HEK293T (cell line): ENCODE data around the gene RASL10A.

Source experiments
- BHLHE40 ChIP-seq: fragments of 450-650 bp; IDR thresholded peaks from 2 replicates; pipeline ENCODE4 v1.6.1; 2016; ENCODE audit warnings: mild to moderate bottlenecking, moderate library complexity, borderline replicate concordance
- ELF4 ChIP-seq: fragments of 450-650 bp; IDR thresholded peaks from 2 replicates; pipeline ENCODE4 v1.6.1; 2017; ENCODE audit warnings: antibody characterized with exemption
- FOXK2 ChIP-seq: fragments of 450-650 bp; IDR thresholded peaks from 2 replicates; pipeline ENCODE4 v1.6.1; 2016; ENCODE audit warnings: mild to moderate bottlenecking
- FOXM1 ChIP-seq: fragments of 450-650 bp; IDR thresholded peaks from 2 replicates; pipeline ENCODE4 v1.6.1; 2017; ENCODE audit warnings: mild to moderate bottlenecking, borderline replicate concordance
- HDGF ChIP-seq: fragments of 450-650 bp; IDR thresholded peaks from 2 replicates; pipeline ENCODE4 v1.6.1; 2017; ENCODE audit warnings: antibody characterized with exemption, borderline replicate concordance
- L3MBTL2 ChIP-seq: fragments of 450-650 bp; conservative IDR thresholded peaks from 2 replicates; pipeline ENCODE4 v1.6.1; 2016; ENCODE audit warnings: mild to moderate bottlenecking
- NFRKB ChIP-seq: fragments of 450-650 bp; IDR thresholded peaks from 2 replicates; pipeline ENCODE4 v1.6.1; 2016; ENCODE audit warnings: mild to moderate bottlenecking, moderate library complexity
- SP1 ChIP-seq: fragments of 450-650 bp; IDR thresholded peaks from 2 replicates; pipeline ENCODE4 v1.6.1; 2017
- SUZ12 ChIP-seq: fragments of 450-650 bp; IDR thresholded peaks from 2 replicates; pipeline ENCODE4 v1.6.1; 2016; ENCODE audit warnings: mild to moderate bottlenecking
- TARDBP ChIP-seq: fragments of 450-650 bp; IDR thresholded peaks from 2 replicates; pipeline ENCODE4 v1.6.1; 2016
- ZNF384 ChIP-seq: fragments of 450-650 bp; IDR thresholded peaks from 2 replicates; pipeline ENCODE4 v1.6.1; 2016

DNA sequence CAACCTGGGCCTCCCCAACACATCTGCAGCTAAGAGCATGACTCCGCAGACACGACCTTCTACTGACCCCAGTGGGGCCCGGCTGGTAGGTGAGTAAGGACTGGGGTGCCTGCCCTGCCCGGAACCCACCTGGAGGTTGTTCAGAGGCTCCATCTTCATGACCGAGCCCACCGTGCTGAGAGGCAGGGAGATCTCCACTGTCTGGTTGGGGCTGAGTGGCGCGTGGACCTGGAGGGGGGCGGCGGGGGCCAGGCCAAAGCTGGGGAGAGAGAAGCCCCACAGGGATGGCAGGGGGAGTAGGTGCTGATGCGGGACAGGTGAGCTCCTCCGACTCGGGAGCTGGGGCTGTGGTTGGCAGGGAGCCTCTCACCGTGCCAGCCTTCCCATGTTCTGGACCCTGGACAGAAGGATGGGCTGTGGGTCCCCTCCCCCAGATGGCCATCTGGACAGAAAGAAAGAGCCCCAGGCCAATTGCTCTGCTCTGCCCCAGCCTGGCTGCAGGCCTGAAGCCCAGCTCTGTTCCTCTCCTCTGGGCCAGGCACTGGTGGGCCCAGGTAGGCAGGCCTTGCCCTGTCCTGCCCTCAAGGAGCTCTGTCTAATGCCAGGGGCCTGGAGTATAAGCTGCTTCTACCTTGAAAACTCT, 16.3 kb upstream of the RASL10A start:
- no peak for TF ChIP-seq SP1
- no peak for TF ChIP-seq SUZ12
- TF ChIP-seq NFRKB: no peak
- no peak for TF ChIP-seq ELF4
- TF ChIP-seq TARDBP: no peak
- TF ChIP-seq L3MBTL2: no peak
- no peak for TF ChIP-seq FOXK2
- no peak for TF ChIP-seq ZNF384
- TF ChIP-seq HDGF: no peak
- TF ChIP-seq FOXM1: no peak
- no peak for TF ChIP-seq BHLHE40
